GM18502 (cell line): ENCODE measurements around the gene GPR146.

ENCODE experiments used
- ATAC-seq: cut with Tn5 transposase; IDR thresholded peaks from one replicate; pipeline ENCODE4 v1.9.1; 2021; ENCODE audit warnings: mild to moderate bottlenecking; ENCODE audit not compliant: unreplicated experiment, poor library complexity

GPR146 gene

DNA sequence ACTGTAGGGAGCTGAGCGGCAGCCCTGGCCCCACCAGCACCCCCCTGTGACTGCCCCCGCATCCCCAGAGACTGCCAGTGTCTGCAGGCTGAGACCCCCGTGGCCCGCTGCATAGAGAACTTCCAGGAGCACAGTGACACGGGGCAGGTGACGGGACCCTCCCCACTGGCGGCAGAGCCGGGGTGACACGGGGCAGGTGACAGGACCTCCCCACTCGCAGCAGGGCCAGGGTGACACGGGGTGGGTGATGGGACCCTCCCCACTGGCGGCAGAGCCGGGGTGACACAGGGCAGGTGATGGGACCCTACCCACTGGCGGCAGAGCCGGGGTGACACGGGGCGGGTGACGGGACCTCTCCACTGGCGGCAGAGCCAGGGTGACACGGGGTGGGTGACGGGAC, 45.9 kb downstream of the GPR146 start:
- ATAC-seq, result no peak

DNA sequence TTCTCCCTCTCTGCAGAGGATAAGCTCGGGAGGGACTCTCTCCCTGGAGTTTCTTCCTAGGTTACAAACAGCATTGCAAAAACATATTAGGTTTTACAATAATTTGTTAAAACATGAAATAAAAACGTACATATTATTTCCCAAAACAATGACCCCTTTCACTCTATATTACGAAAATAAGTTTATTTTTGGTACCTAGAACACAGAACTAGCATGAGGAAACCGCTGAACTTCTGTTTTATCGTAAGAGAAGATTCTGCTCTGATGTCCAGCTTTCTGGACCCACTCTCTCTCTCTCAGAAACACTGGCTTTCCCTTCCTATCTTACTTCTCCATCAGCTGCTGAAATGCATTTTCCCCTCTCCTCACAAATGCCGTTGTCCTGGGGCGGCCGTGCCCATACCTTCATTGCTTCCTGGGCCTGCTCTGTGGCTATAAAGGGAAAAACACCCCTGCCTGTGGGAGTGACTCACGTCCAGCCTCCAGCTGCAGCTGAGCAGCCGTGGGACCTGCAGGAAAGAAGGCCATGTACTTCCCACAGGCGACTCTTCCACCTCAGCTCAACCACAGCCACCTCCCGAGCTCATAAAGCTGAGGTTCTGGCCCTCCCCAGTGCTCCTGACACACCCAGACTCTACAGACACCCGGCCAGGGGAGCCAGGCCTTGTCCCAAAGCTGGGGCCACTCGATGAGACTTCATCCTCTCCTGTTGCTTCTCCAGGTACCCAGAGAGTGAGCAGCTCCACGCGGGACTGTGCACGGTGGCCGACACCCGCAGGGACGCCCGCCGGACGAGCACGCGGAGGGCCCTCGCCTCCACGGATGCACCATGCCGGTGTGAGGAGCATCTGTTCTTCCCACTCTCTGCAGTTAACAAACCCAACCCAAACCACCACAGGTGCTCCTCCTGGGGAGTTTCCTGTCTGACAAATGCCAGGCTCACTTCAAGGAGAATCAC, 46.6 kb downstream of the GPR146 start:
- no peak for ATAC-seq

DNA sequence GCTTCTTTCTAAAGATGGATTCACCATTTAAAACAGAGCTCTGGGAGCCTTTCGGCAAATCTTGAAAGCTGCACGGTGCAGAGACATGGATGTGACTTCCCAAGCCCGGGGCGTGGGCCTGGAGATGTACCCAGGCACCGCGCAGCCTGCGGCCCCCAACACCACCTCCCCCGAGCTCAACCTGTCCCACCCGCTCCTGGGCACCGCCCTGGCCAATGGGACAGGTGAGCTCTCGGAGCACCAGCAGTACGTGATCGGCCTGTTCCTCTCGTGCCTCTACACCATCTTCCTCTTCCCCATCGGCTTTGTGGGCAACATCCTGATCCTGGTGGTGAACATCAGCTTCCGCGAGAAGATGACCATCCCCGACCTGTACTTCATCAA, 47.3 kb downstream of the GPR146 start:
- no peak for ATAC-seq

DNA sequence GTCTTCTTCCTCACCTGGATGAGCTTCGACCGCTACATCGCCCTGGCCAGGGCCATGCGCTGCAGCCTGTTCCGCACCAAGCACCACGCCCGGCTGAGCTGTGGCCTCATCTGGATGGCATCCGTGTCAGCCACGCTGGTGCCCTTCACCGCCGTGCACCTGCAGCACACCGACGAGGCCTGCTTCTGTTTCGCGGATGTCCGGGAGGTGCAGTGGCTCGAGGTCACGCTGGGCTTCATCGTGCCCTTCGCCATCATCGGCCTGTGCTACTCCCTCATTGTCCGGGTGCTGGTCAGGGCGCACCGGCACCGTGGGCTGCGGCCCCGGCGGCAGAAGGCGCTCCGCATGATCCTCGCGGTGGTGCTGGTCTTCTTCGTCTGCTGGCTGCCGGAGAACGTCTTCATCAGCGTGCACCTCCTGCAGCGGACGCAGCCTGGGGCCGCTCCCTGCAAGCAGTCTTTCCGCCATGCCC, 47.9 kb downstream of the GPR146 start:
- ATAC-seq, result no peak

DNA sequence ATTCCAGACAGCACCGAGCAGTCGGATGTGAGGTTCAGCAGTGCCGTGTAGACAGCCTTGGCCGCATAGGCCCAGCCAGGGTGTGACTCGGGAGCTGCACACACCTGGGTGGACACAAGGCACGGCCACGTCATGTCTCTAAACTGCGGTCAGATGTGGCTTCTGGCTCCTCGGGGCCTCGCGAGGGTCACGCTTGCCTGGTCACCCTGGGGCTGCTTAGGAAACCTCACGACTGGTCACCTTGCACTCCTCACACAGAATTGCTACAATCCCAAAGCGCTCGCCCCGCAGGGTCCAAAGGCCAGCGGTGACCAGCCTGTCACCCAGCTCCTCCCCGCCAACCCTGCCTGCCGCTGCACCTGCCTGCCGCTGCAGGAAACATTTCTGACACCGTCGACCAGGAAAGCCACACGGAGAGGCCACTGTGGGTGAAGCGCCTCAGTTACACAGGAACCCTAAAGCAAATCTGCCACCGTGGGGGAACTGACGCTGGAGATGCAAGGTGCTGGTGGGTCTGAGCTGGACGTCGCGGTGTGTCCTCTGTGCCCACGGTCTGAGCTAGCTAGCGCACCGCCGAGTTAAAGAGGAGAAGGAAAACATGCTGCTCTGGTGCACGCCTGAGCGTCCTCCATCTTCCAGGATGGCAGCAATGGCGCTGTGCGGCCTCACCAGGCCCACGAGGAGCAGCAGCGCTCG, 48.6 kb downstream of the GPR146 start:
- no peak for ATAC-seq

DNA sequence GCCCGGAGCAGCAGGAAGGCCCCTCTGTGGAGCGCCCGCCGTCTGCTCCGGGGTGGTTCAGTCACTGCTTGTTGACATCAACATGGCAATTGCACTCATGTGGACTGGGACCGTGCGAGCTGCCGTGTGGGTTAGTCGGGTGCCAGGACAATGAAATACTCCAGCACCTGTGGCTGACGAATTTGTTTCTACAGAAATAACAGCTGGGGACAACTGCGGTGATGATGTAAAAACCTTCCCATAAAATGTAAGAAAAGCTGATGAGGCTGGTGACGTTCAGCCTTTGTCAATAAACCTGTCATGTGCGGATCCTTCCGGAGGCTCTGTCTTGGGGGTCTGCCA, 49.1 kb downstream of the GPR146 start:
- no peak for ATAC-seq

DNA sequence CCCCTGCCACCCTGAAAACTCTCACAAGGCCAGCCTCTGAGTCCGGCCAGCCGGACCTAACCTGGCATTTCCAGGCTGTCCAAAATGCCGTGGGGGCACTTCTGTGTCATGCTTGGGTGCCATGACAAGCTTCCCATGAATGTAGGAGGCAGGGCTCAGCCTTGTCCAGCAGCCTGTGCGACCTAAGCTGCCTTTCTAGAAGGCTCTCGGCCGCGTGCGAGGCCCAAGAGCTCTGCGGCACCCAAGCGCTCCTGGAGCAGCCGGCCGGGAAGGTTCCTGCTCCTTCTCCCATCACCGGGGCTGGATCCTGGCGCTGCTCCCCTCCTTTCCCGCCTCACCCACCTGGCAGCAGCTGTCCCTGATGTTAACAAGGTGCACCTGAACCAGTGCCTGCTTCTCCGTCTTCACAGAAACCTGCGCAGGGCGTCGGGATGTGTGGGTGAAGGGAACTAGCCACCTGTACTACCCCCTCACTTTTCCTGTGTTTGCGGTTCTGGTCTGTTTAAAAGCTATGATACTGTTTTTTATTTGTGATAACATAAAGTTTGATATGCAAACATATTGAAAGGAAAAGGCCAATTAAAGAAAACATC, 49.7 kb downstream of the GPR146 start:
- ATAC-seq, result no peak

DNA sequence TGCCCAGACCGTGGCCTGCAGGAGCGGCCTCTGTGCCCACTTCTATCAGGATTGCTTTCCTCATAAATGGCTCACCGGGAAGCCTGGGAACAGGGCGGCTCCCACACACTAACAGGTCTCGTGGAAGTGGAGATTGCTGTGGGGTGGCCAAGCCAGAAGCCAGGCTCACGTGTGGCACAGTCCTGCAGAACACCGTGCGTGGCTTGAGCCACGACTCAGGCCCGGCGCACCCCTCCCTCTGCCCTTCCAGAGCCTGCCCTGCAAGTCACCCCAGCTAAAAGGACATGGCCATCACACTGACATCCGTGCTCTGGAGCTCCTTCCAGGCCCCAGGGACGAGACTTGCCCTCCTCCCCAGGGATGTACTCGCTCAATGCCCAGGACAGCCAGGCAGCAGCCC, 50.5 kb downstream of the GPR146 start:
- ATAC-seq, result no peak

DNA sequence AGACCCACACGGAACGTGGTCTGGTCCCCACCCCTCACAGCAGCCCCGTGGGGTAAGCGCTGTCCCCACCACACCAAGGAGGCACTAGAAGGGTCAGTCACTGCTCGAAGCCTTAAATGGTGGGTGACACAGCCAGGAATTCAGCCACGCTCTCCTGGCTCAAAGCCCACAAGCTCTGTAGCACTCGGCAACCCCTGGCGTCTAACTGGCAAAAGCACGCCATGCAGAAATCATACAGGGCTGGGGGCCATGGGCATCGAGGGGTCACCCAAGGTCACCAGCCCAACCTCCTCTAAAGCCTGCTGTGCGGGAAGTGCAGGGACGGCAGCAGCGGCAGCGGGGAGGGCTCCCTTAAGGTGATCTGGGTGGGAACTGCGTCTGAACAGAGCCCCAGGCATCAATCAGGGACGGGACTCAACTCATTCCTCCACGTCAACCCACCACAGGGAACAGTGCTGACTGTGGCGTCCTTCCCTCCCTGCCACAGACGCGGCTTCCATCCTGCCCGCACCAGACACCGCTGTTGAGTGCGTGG, 51.3 kb downstream of the GPR146 start:
- no peak for ATAC-seq

DNA sequence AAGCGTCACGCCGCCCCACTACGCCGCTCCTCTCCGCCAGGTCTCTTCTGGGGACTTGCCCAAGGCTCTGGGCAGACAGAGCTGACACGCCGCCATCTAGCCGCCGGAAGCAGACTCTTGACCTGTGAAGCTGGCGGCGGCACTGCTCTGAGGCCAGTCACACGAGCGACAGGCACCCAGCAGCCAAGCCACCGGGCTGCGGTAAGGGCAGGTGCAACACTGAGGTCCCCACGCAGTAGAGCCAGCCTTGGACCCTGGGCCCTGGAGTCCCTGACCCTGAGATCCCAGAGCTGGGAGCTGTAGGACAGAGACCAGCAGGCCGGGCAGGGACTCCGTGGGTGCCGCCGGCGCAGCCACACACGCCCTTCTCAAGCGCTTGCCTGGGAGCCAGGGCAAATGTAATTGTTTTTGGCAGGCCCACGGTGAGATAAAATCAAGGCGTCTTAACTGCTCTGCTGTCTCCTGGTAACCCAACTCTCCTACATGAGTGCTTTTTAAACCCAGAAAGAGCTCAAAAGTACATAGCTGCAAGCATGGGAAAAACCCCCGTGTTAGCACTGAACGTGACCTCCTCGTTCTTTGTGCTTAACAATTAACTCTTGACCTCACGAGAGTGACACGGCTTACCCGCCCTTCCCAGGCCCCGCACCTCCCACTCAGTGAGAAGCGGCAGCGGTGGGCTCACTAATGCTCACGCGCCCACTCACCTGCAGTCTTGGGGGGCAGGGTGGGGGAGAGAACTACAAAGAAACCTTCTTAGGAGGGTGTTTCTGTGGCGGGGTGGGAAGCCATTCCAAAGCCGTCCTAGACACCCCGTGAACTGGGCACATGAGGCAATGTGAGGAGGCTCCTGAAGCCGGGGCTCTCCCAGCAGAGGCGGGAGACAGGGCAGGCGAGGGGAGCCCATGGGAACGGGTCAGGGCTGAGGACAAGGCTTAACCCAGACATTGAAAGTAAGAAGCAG, 52.1 kb downstream of the GPR146 start:
- ATAC-seq, result no peak

DNA sequence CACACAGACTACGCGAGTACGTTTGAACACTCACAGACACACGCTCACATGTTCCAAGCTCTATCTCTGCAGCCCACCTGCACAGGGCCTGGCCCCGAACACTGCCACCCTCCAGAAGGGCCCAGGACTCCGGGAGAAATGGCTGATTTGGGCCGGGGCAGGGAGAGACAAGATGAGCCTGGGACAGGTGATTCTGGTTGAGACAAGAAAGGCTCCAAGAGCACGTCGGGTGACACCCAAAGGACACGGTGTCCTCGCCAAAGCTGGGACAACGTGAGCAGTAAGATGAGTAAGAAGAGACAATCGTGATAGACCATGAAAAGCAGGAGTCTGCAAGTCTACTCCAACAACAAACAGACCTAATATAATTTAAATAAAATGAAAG, 52.8 kb downstream of the GPR146 start:
- no peak for ATAC-seq

DNA sequence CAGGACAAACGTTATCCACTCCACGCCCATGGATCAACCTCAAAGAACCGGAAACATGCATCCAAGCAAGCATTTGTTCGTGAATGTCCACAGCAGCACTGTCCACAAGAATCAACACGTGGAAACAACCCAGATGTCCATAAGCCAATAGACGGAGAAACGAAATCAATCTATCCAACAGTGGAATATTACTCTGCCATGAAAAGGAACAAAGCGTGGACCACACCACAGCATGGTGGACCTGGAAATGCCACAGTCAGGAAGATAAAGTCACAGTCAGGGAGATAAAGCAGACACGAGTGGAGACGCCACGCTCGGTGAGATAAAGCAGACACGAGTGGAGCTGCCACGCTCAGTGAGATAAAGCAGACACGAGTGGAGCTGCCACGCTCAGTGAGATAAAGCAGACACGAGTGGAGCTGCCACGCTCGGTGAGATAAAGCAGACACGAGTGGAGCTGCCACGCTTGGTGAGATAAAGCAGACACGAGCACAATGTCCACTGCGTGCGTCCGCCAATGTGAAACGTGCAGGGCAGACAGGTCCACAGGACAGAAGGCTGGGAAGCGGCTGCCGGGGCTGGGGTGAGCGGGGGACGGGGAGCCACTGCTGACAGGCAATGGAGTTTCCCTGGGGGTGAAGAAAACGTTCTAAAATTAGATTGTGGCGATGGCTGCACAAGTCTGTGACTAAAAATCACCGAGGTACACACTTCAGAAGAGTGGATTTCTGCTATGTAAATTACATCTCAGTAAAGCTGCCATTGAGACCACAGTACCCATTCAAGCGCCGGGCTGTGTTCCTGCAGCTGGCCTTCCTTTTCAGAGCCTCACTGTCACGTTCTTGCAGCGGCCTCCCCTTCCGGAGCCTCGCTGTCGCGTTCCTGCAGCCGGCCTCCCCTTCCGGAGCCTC, 54.2 kb downstream of the GPR146 start:
- ATAC-seq, result no peak

DNA sequence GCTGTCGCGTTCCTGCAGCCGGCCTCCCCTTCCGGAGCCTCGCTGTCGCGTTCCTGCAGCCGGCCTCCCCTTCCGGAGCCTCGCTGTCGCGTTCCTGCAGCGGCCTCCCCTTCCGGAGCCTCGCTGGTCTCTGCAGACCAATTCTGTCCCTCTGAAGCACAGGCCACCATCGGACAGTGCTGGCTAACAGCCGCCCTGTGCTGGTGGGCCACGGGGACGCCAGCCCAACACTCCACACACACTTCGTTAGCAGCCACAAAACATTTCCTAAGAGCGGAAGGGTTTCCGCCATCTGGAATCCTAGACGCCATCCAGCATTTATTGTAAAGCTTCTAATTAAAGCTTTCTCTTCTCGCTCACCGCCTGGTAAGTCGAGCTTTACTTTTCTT, 54.8 kb downstream of the GPR146 start:
- ATAC-seq, result no peak

DNA sequence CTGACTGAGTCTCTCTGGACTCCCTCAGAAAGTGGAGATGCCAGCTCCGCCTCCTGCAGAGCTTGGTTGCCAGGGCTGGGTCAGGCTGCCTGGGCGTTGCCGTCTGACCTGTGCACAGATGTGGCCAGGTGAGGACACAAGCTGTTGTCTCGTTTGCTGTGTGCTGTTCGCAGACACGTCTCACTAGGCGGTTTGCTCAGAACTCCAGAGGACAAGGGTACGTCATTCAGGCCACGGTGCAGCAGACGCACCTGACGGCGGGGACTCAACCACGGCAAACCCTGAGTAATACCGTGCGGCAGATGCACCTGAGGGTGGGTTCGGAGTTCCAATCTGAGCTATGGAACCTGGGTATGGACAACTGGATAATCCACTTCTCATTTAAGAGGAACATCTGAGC, 55.3 kb downstream of the GPR146 start:
- no peak for ATAC-seq

DNA sequence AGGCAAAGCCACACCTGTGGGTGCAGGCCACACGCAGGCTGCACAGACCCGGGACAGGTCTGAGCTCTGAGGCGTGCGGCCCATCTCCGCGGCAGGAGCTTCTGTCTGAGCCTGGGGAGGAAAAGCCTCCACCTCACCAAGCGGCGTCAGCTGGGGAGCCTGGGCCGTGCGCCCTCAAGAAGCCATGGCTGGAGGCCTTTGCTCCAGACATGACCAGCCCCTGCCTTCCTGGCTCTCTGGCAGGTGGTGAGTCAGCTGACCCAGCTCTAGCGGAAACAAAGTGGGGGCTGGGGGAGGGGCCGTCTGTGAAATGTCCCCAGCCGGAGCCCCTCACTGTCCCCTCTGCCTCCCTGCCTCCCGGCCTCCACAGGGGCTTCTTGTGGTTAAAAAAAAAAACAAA, 56.0 kb downstream of the GPR146 start:
- ATAC-seq, result no peak

DNA sequence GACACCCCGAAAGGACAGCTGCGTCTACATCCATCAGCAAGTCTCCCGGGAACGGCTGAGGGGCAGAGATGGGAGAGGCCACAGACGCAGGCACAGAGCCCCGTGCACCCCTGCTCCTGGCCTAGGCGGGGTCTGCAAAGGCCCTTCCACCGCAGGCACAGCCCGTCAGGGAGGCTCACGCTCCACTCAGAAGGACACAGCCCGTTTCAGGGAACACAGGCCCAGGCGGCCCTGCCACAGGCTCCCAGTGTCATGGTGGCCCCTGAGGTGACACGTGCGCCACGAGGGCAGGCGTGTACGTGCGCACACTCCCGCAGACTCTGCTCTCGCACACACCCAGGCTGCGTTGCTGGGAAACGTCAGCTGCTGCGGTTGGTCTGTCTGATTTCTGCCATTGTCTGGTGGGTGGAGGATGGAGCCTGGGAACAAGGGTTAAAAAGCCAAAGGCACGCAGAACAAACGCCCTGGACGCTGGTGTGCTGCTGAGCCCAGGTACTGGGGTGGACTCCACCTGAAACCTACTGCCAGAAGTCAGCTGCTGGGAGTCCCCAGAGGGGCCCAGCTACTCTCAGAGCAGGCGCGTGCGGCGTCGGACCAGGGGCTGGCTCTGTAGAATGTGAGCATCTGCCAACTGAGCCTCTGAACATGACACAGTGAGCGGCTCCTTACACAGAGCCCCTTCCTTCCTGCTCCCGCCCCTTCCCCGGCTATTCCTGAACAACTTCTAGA, 56.7 kb downstream of the GPR146 start:
- no peak for ATAC-seq

DNA sequence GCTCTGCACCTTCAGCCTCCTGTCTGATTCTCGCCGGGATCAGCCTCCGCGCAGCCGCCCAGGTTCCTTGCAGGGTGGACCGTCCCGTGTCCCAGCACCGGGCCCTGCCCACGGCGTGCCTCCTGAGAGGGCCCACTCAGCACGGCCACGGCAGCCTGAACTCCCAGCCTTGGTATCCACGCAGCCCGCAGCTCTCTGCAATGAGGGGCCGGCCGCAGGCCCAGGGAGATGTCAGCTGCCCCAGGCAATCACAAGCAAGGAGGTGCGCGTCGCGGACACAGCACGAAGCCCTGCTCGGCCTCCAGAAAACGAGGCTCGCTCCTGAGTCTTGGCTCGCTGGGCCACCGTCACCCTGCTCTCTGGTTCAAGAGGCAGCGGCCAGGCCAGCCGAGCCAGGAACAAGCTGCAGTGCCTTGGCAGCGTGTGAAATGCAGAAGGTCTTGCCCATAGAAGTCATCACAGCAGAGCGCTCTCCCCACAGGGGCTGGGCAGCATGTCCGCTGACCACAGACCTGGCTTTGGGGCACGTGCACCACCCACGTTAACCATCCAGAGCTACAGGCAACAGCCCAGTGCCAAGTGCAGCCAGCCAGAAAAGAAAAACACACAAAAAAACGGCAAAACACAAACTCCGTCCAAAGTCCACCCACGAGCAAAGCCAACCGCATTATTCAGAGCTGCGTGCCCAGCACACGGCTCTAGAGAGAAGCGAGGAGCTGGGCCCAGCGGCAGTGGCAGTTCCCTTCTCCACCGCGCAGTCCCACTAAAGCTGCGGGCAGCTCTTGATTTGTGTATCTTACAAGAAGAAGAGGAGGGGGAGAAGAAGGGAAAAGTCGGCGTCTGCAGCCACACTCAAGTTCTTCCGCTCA, 57.5 kb downstream of the GPR146 start:
- no peak for ATAC-seq
